DMS 273 (cell line): ENCODE measurements around the gene TMOD1.

Experiments used
- DNase-seq: peaks from one replicate; lab custom pipeline; 2025; ENCODE audit not compliant: unreplicated experiment; lab: John Stamatoyannopoulos, UW

TMOD1 gene

DNA sequence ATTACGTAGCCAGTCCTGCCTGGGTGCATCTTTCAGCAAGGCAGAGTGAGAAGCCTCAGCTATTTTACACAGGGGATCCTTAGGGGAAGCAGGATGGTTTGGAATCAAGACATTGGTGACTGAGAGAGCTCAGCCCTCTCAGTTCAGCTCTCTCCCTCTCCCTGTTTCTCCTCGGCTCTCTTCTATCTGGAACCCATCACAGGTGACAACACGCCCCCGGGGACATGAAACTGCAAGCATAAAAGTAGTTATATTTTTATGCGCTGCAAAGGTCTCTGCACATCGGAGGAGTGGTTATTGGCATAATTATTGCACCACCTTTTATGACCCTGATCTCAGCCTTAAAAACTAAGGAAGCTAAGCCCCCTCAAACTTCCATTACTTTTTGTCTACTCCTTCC is 14.2 kb downstream of the TMOD1 start:
- no peak for DNase-seq

DNA sequence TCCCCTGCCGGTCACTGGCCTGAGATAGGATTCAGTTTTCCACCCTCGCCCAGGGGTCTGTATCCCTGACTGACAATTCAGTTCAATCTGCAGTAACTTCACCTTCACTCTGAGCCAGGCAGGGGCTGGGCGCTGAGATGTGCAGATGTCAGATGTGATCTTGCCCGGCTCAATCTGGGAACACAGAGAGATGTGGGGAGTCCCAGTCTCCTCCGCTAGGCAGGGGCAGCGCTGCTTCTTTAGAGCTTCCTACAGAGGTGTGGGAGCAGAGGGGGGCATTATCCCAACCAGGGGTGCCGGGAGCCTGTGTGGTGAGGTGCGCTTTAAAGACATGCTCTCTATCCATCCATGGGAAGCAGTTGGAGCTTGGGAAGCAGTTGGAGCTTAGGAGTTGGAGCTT is 14.6 kb downstream of the TMOD1 start:
- no peak for DNase-seq

GRCh38 chr9:97517331-97518089 is 16.0 kb downstream of the TMOD1 start:
- no peak for DNase-seq

GRCh38 chr9:97518166-97518908 is 16.9 kb downstream of the TMOD1 start:
- DNase-seq = no peak

- no peak for DNase-seq
Measured at GRCh38 chr9:97518909-97519307, 17.4 kb downstream of the TMOD1 start.

- no peak for DNase-seq
Measured at GRCh38 chr9:97519441-97519970, 18.0 kb downstream of the TMOD1 start.

DNA sequence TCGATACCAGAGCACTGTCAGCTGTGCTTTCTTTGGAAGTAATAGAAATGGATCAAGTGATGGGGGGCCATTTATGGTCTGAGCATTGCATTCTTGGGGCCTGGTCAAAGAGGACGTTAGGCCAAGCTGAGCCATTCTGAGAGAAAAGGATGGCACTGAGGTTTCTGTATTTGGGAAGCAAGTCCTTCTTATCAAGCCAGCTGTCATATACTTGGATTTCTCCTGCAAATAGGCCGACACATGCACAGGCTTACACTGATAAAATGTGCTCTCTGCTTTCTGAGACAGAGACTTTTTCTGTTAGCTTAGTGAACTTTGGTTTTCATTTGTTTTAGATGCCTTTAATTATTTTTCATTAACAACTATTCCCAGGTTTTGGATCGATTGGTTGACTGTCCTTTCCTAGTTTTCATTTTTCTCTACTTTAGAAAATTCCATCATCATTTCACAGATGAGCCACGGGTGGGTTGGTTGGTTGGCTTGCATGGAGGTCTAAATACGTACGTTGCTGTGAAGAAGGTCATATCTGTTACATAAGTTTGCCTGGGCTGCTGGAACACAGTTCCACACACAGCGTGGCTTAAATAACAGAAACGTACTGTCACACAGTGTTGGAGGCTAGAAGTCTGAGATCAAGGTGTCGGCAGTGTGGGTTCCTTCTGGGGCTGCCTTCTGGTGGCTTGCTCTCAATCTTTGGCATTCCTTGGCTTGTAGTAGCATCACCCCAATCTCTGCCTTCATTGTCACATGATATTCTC is 20.3 kb downstream of the TMOD1 start:
- DNase-seq = no peak

- DNase-seq = no peak
Measured at GRCh38 chr9:97524424-97524823, 23.0 kb downstream of the TMOD1 start.

GRCh38 chr9:97525451-97525850 is 24.0 kb downstream of the TMOD1 start:
- DNase-seq = peak; percentile 24

DNA sequence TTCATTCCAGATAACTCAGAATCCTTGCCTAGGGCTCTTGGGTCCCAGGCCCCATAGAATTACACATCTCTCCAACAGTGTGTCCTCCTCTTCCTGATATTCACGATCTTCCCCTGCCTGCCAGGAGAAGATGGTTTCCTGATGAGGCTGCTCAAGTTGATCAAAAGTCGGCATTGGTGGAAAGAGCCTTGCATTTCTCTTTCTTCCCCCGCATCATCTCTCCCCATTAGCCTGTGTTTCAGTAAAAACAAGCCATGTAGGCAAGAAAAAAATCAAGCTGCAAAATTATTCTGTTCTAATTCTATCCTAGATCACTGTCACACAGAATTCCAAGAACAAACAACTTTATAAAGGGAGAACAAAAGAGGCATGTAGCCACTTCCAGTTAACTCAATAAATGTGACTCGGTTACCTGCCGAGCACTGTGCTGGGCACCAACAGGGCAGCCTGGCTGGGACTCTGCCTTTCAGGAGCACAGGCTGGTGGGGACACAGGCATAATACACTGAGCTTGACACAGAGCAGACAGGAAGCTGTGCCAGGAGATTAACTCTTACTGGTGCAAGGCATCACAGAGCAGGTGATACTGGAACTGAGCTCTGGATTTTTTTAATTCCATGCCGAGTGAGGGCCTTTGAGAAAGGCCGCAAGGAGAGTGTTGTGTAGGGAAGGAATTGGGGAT is 25.6 kb downstream of the TMOD1 start:
- no peak for DNase-seq

- DNase-seq = no peak
Measured at GRCh38 chr9:97527626-97528528, 26.4 kb downstream of the TMOD1 start.

DNA sequence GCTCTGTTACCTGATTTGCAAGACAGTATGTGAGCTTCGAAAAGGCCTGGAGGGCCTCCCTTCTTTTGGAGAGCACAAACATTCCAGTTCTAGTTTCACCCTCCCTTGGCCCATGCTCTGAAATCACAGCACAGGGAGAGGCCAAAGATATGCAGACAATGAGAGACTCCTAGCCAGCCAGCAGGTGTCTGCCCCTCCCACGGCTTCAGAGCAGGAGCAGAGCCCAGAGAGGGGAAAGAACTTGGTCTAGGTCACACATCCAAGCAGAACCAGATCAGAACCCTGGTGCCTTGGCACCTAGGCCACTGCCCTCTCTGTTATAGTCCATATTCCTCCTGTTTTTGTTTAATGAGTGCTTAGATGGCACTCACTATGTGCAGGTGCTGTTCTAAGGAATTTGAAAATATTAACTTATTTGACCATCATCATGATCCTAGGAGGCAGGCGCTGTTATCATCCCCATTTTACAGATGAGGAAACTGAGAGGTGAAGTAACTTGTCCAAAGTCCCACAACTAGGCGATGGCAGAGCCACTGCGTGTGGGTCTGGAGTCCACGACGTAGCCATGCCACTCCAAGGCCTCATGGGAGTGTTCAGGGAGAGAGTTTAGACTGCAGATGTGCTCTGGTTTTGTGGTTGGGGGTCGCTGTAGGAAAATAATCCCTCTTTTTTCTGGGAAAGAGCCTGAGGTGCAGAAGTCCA is 27.2 kb downstream of the TMOD1 start:
- peak; percentile 17 for DNase-seq

GRCh38 chr9:97529363-97530076 is 28.1 kb downstream of the TMOD1 start:
- DNase-seq = no peak

- DNase-seq = no peak
Measured at GRCh38 chr9:97531888-97532376, 30.5 kb downstream of the TMOD1 start.

DNA sequence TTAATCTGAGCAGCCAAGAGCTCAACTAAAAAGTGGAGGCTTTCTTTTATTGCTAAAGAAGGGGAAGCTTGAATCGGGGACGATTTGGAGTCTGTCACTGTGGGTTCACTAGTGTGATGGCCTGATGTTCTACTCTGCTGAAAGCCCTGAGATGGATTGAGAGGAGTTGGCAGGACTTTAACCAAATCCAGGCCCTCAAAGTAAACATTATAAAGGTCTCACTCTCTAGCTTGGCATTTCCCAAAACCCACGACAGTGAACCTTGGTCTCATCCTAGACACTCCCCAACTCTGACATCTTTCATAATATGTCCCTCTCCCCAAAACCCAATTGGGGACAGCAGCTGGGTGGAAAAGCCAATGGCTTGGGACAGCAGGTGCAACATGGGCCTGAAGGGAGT is 32.7 kb downstream of the TMOD1 start:
- DNase-seq = no peak

DNA sequence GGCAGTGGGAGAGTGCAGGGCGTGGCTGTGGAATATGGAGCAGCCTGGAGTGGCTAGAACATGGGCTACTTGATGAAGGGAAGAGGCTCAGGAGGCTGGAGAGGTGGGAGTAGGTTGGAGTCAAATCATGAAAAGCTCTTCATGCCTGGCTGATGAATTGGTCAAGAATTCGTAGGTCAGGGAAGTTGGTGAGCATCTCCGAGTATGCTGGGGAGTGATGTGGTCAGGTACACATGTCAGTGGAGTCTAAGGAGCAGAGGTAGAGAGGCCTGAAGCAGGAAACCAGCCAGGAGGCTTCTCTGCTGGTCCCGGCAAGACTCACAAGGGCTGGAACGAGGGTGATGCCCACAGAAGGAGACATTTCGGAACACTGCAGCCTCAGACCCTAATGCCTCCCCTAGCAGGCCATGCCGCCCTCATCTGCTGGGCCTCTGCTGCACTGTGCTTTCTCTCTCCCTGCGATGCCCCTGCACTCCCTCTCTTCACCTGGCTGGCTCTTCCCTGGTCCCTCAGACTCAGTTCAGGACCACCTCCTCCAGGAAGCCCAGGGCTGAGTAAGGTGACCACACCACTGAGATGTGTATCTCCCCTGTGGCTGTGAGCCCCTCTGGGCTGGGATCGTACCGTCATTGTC is 33.6 kb downstream of the TMOD1 start:
- no peak for DNase-seq

GRCh38 chr9:97535771-97536170 is 34.3 kb downstream of the TMOD1 start:
- no peak for DNase-seq

- no peak for DNase-seq
Measured at GRCh38 chr9:97536480-97536879, 35.0 kb downstream of the TMOD1 start.
